GM12872 (cell line): ENCODE results near the gene NENF.
A peak's percentile ranks its signal among the peaks of the same experiment; 100 is the strongest.

Experiments
- TF ChIP-seq, protein P1 (sequence below): IDR thresholded peaks from 3 replicates; pipeline ENCODE4 v1.5.1; 2011; ENCODE audit warnings: low read depth, mild to moderate bottlenecking, low read length, moderate library complexity; ENCODE audit not compliant: insufficient read depth

NENF gene

DNA sequence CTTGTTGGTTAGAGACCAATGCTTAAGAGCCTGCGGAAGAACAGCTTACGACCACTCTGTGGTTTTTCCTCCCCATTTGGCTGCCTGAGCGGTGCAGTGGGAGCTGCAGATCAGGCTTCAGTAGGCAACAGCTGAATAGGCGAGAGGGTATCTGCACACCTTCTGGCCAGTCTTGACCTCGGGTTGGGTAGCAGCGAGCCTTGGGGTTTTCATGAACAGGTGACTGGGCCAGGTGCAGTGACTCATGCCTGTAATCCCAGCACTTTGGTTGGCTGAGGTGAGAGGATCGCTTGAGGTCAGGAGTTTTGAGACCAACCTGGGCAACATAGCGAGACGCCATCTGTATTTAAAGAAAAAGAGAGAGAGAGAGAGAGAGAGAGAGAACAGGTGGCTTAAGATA, 41.0 kb downstream of the NENF start:
- TF ChIP-seq, protein P1, sequence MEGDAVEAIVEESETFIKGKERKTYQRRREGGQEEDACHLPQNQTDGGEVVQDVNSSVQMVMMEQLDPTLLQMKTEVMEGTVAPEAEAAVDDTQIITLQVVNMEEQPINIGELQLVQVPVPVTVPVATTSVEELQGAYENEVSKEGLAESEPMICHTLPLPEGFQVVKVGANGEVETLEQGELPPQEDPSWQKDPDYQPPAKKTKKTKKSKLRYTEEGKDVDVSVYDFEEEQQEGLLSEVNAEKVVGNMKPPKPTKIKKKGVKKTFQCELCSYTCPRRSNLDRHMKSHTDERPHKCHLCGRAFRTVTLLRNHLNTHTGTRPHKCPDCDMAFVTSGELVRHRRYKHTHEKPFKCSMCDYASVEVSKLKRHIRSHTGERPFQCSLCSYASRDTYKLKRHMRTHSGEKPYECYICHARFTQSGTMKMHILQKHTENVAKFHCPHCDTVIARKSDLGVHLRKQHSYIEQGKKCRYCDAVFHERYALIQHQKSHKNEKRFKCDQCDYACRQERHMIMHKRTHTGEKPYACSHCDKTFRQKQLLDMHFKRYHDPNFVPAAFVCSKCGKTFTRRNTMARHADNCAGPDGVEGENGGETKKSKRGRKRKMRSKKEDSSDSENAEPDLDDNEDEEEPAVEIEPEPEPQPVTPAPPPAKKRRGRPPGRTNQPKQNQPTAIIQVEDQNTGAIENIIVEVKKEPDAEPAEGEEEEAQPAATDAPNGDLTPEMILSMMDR, result no peak

GRCh38 chr1:212475151-212475550, 42.4 kb downstream of the NENF start:
- TF ChIP-seq, protein P1, result no peak

DNA sequence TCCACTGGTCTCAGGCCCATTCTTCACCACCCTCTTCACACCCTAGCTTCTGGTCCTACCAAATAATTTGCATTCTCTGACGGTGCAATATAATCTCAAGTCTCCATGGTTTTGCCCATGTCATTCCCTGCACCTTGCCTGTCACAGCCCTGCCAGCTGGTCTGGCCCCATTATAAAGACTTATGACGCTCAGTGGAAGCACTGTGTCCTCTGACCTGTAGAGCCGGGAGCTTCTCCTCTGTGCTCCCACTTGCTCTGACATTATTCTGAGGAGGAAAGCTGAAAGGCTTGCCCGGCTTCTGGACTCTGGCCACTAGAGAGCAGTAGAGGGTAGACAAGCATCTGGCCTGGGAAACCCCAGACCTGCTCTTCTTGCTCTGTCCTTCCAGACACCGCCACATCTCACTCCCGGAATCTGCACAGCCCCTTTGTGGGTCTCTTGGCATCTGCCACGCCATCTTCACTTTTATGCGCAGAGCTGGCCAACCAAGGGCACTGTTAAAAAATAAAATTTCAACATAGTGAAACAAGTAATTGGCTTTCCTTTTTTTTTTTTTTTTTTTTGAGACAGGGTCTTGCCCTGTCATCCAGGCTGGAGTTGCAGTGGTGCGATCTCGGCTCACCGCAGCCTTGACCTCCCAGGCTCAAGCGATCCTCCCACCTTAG, 44.4 kb downstream of the NENF start:
- TF ChIP-seq, protein P1, result peak; percentile 93

DNA sequence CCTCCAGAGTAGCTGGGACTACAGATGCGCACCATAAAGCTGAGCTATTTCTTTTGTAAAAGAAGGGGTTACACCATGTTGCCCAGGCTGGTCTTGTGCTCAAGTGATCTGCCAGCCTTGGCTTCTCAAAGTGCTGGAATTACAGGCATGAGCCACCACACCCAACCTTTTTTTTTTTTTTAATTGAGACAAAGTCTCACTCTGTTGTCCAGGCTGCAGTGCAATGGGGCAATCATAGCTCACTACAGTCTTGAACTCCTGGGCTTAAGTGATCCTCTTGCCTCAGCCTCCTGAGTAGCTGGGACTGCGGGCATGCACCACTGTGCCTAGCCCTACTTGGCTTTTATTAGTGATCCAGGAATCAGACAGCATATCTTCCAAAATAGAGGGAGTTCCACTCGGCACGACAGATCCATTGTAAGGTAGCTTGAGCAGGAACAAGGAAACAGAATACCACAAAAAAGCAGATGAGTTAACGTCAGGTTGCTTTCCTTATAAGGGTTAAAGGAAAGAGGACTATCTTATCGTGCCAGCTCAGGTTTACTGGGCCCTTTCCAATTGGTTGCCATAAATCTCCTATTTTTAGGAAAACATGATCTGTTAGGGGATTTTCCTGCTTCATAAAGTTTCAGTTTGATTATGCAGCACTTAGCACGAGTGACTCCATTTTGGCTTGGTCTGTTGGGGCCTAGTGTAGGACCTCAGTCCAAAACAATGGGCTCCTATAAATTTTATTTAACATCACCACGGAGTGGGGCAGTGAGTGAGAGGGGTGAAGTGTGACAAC, 45.2 kb downstream of the NENF start:
- TF ChIP-seq, protein P1, result no peak

- TF ChIP-seq, protein P1, result no peak
Observed at GRCh38 chr1:212478467-212479025, 45.8 kb downstream of the NENF start.

- TF ChIP-seq, protein P1, result no peak
Observed at GRCh38 chr1:212479188-212479587, 46.5 kb downstream of the NENF start.

GRCh38 chr1:212481438-212481767, 48.7 kb downstream of the NENF start:
- TF ChIP-seq, protein P1, result no peak
